ENCODE measurements around the gene ANXA4. TPM values are rescaled to one million over a fixed set of nuclear protein-coding genes. Genes with fewer than 3 reads are reported as not detected.

Gene ANXA4
- total and polyA plus RNA-seq, 4 donors: 75.0 to 170 (median 93.6) TPM

DNA sequence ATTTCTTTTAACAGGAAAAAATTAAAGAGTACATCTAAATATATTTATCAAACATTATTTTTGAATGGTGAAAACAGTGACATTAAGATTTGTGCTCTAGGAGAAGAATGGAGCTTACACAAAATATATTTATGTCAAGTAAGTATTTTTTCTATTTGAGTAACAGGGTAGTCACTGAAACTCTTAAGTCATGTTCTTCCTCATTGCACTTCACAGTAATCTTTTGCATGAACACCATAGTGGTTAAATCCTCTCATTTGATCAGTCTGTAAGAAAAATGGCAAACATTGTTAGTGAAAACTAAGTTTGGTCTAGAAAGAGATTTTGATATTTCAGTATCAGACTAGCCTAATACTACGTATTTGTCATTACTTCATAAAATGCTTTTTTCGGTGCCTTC, 95.6 kb downstream of the ANXA4 start:
- Histone ChIP-seq H3K27ac (ENCODE audit: low read depth in 1 of 2, low read length in 1 of 2) (no peak overlapping the region), H3K9ac (ENCODE audit: insufficient read depth in 1 of 2, low read length in 2 of 2) (no peak overlapping the region), H3K4me1 (ENCODE audit: control insufficient read depth in 5 of 5, insufficient read depth in 5 of 5, low read length in 5 of 5) (peaks cover 0 to 3% (median 0%) of the 10 kb centered on the region in 5 donors), H3K27me3 (ENCODE audit: control insufficient read depth in 3 of 3, insufficient read depth in 3 of 3, low read length in 2 of 3) (no peaks in the 10 kb centered on the region), H3K36me3 (ENCODE audit: control insufficient read depth in 4 of 4, insufficient read depth in 4 of 4, low read length in 4 of 4) (peaks cover 0 to 2% (median 0%) of the 10 kb centered on the region in 4 donors), H3K9me3 (ENCODE audit: control insufficient read depth in 4 of 4, insufficient read depth in 3 of 4, low read length in 3 of 4) (no peaks in the 10 kb centered on the region), H3K4me3 (no peak overlapping the region)
- DNase-seq (no peak), ATAC-seq (ENCODE audit: insufficient read depth, low FRiP score) (no peak)
- 95 to 97% methylated on average over 2 of the region's 2 CpGs for WGBS, 2 donors
- TF ChIP-seq, protein P1, sequence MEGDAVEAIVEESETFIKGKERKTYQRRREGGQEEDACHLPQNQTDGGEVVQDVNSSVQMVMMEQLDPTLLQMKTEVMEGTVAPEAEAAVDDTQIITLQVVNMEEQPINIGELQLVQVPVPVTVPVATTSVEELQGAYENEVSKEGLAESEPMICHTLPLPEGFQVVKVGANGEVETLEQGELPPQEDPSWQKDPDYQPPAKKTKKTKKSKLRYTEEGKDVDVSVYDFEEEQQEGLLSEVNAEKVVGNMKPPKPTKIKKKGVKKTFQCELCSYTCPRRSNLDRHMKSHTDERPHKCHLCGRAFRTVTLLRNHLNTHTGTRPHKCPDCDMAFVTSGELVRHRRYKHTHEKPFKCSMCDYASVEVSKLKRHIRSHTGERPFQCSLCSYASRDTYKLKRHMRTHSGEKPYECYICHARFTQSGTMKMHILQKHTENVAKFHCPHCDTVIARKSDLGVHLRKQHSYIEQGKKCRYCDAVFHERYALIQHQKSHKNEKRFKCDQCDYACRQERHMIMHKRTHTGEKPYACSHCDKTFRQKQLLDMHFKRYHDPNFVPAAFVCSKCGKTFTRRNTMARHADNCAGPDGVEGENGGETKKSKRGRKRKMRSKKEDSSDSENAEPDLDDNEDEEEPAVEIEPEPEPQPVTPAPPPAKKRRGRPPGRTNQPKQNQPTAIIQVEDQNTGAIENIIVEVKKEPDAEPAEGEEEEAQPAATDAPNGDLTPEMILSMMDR (IDR thresholded peaks at IDR 0.05; ENCODE audit: control extremely low read depth, extremely low read depth): no peak

DNA sequence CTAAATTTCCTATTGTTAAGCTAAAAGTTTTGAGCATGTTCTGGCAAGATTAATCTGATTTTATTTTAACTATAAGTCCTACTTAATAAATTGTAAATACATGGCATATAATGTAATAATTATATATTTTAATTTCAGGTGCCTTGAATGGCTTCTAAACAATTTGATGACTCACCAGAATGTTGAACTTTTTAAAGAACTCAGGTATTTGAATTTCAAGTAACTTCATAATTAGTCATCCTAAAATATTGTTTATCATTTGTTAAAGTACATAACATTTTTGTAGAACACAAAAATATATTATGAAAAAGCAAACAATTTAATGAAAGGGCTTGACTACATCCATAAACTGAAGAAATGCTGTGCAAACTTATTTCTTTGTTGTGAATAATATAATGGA, 102.1 kb downstream of the ANXA4 start:
- ATAC-seq (ENCODE audit: insufficient read depth, low FRiP score): no peak
- Histone ChIP-seq H3K27ac (ENCODE audit: low read depth in 1 of 2, low read length in 1 of 2) (no peak overlapping the region), H3K27me3 (ENCODE audit: control insufficient read depth in 3 of 3, insufficient read depth in 3 of 3, low read length in 2 of 3) (no peaks in the 10 kb centered on the region), H3K4me1 (ENCODE audit: control insufficient read depth in 5 of 5, insufficient read depth in 5 of 5, low read length in 5 of 5) (no peaks in the 10 kb centered on the region), H3K4me3 (no peak overlapping the region), H3K9me3 (ENCODE audit: control insufficient read depth in 4 of 4, insufficient read depth in 3 of 4, low read length in 3 of 4) (no peaks in the 10 kb centered on the region), H3K9ac (ENCODE audit: insufficient read depth in 1 of 2, low read length in 2 of 2) (no peak overlapping the region), H3K36me3 (ENCODE audit: control insufficient read depth in 4 of 4, insufficient read depth in 4 of 4, low read length in 4 of 4) (peaks cover 5 to 26% (median 11%) of the 10 kb centered on the region in 4 donors)
- TF ChIP-seq, protein P1 (IDR thresholded peaks at IDR 0.05; ENCODE audit: control extremely low read depth, extremely low read depth): no peak
- no peak for DNase-seq

DNA sequence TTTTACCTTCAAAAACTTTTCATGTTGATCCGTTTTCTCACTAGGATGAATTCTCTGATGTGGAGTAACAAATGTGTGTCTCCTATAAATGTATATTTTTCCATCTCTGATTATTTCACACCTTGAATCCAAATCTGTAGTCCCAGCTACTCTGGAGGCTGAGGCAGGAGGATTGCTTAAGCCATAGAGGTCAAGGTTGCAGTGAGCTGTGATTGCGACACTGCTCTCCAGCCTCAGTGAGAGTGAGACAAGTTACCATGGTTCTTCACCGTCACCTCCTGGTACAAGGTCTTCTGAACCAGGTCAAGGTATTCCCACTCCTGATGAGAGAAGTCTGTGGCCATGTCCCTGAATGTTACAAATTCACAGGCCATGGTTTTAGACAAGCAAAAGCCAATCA, 102.6 kb downstream of the ANXA4 start:
- 95 to 96% methylated on average over 3 of the region's 3 CpGs for WGBS, 2 donors
- peaks cover 5 to 26% (median 13%) of the 10 kb centered on the region in 4 donors for H3K36me3 ChIP-seq (ENCODE audit: control insufficient read depth in 4 of 4, insufficient read depth in 4 of 4, low read length in 4 of 4)
- no peaks in the 10 kb centered on the region for H3K4me1 ChIP-seq (ENCODE audit: control insufficient read depth in 5 of 5, insufficient read depth in 5 of 5, low read length in 5 of 5)
- H3K27ac ChIP-seq (ENCODE audit: low read depth in 1 of 2, low read length in 1 of 2): no peak overlapping the region
- no peaks in the 10 kb centered on the region for H3K9me3 ChIP-seq (ENCODE audit: control insufficient read depth in 4 of 4, insufficient read depth in 3 of 4, low read length in 3 of 4)
- ATAC-seq (ENCODE audit: insufficient read depth, low FRiP score): no peak
- no peak overlapping the region for H3K9ac ChIP-seq (ENCODE audit: insufficient read depth in 1 of 2, low read length in 2 of 2)
- no peak overlapping the region for H3K4me3 ChIP-seq
- TF ChIP-seq, protein P1 (IDR thresholded peaks at IDR 0.05; ENCODE audit: control extremely low read depth, extremely low read depth): no peak
- no peak for DNase-seq
- no peaks in the 10 kb centered on the region for H3K27me3 ChIP-seq (ENCODE audit: control insufficient read depth in 3 of 3, insufficient read depth in 3 of 3, low read length in 2 of 3)
